B cell (primary cell): ENCODE measurements around the gene PPP1R10. TPM values are rescaled to one million over a fixed set of nuclear protein-coding genes. Genes with fewer than 3 reads are reported as not detected.

Experiments
- ATAC-seq: fragments of 200-7000 bp; cut with Tn5 transposase; one replicate; pipeline ENCODE4 v1.10.0; 2021; ENCODE audit warnings: low read depth, mild to moderate bottlenecking, moderate number of reproducible peaks, moderate library complexity
- CTCF ChIA-PET: fragments of 350-600 bp; sonication (Branson Sonifier 250); formaldehyde crosslinking; loops from one replicate; lab custom pipeline; 2021; ENCODE audit warnings: antibody characterized with exemption, inconsistent platforms; lab: Charles Lee
- POLR2A ChIA-PET: fragments of 350-600 bp; sonication (Branson Sonifier 250); formaldehyde crosslinking; loops from one replicate; lab custom pipeline; 2021; ENCODE audit warnings: antibody characterized with exemption; lab: Charles Lee
- DNase-seq: peaks from one replicate; pipeline ENCODE4 v3.0.0; 2013
- H2AFZ ChIP-seq: 2 replicates; pipeline ENCODE4 v1.6.1; 2012; ENCODE audit warnings: mild to moderate bottlenecking, low read depth, low read length; ENCODE audit not compliant: insufficient read depth, poor library complexity, severe bottlenecking
- H3K27ac ChIP-seq, 2 donors: 1 replicate in 1 of 2; 2 replicates in 1 of 2; pipeline ENCODE4 v1.5.1; 2012 to 2013; ENCODE audit warnings: low read length in 2 of 2, mild to moderate bottlenecking in 2 of 2, moderate library complexity in 1 of 2
- H3K27me3 ChIP-seq, 4 experiments: fragments of 200-600 bp in 1 of 4; sonication (generic) in 1 of 4; replicated peaks in 1 of 4; 1 replicate in 2 of 4; 2 replicates in 2 of 4; pipeline versions ENCODE4 v1.6.1 to v1.7.0; 2013 to 2016; ENCODE audit warnings: low read length in 3 of 4, mild to moderate bottlenecking in 2 of 4, mixed read lengths in 1 of 4, moderate library complexity in 1 of 4; ENCODE audit not compliant: insufficient read depth in 4 of 4, control insufficient read depth in 3 of 4; ENCODE audit errors: control extremely low read depth in 1 of 4
- H3K36me3 ChIP-seq, 2 experiments: replicated peaks in 1 of 2; 1 replicate in 1 of 2; 2 replicates in 1 of 2; pipeline versions ENCODE4 v1.6.1 to v1.7.1; 2013; ENCODE audit warnings: low read length in 1 of 2; ENCODE audit not compliant: insufficient read depth in 2 of 2, control insufficient read depth in 1 of 2; ENCODE audit errors: control extremely low read depth in 1 of 2, extremely low read depth in 1 of 2
- H3K4me1 ChIP-seq, 2 donors: fragments of 200-600 bp in 1 of 2; sonication (generic) in 1 of 2; 1 replicate in 1 of 2; 2 replicates in 1 of 2; pipeline versions ENCODE4 v1.5.1 to v1.6.1; 2013 to 2017; ENCODE audit warnings: low read length in 2 of 2; ENCODE audit not compliant: control insufficient read depth in 2 of 2, insufficient read depth in 2 of 2
- H3K4me2 ChIP-seq: replicated peaks from 2 replicates; pipeline ENCODE3; 2012; ENCODE audit warnings: mild to moderate bottlenecking, low read depth, low read length; ENCODE audit not compliant: poor library complexity, severe bottlenecking
- H3K4me3 ChIP-seq, 5 experiments: fragments of 200-600 bp in 1 of 5; sonication (generic) in 1 of 5; 1 replicate in 3 of 5; 2 replicates in 2 of 5; pipeline versions ENCODE4 v1.5.1 to v1.7.0; 2011 to 2016; ENCODE audit warnings: low read length in 4 of 5, mild to moderate bottlenecking in 4 of 5, low read depth in 2 of 5, control low read depth in 1 of 5, moderate library complexity in 1 of 5; ENCODE audit not compliant: insufficient read depth in 1 of 5; ENCODE audit errors: control extremely low read depth in 1 of 5, extremely low read depth in 1 of 5
- H3K79me2 ChIP-seq: fragments of 200-600 bp; sonication (generic); one replicate; pipeline ENCODE4 v1.6.0; 2016; ENCODE audit warnings: low read length; ENCODE audit not compliant: control insufficient read depth, insufficient read depth
- H3K9ac ChIP-seq: fragments of 200-600 bp; sonication (generic); 2 replicates; pipeline ENCODE4 v1.6.1; 2017; ENCODE audit warnings: mild to moderate bottlenecking, low read length, moderate library complexity
- H3K9me3 ChIP-seq, 3 donors: one replicate each; pipeline versions ENCODE4 v1.6.1 to v1.7.1; 2013; ENCODE audit warnings: low read length in 2 of 3; ENCODE audit not compliant: control insufficient read depth in 2 of 3, insufficient read depth in 1 of 3; ENCODE audit errors: control extremely low read depth in 1 of 3
- H4K20me1 ChIP-seq: 2 replicates; pipeline ENCODE4 v1.6.0; 2012; ENCODE audit warnings: mild to moderate bottlenecking, low read length; ENCODE audit not compliant: insufficient read depth, control insufficient read depth, poor library complexity, severe bottlenecking
- H3K27ac Mint-ChIP-seq: one replicate; pipeline ENCODE4 v1.8.0; 2021; ENCODE audit warnings: mixed read lengths
- H3K27me3 Mint-ChIP-seq: one replicate; pipeline ENCODE4 v1.8.0; 2021; ENCODE audit warnings: mixed read lengths
- H3K4me1 Mint-ChIP-seq: one replicate; pipeline ENCODE4 v1.8.0; 2021; ENCODE audit warnings: mixed read lengths
- H3K4me3 Mint-ChIP-seq: one replicate; pipeline ENCODE4 v1.8.0; 2021; ENCODE audit warnings: mixed read lengths
- H3K9me3 Mint-ChIP-seq: one replicate; pipeline ENCODE4 v1.8.0; 2022; ENCODE audit warnings: mixed read lengths; ENCODE audit not compliant: insufficient read depth
- CTCF ChIP-seq: fragments of 200-600 bp; IDR thresholded peaks from one replicate; pipeline ENCODE4 v1.8.0; 2022; ENCODE audit warnings: antibody characterized with exemption, mild to moderate bottlenecking
- EZH2 ChIP-seq: IDR thresholded peaks from 2 replicates; pipeline ENCODE4 v1.6.1; 2012; ENCODE audit warnings: borderline replicate concordance, low read depth, mild to moderate bottlenecking, moderate library complexity, low read length; ENCODE audit not compliant: insufficient read depth, poor library complexity, severe bottlenecking
- WGBS: methylation state at CpG from one replicate; pipeline ENCODE4 v1.1.5; 2013; ENCODE audit warnings: missing lambda C conversion rate; ENCODE audit not compliant: insufficient coverage; 5-methylcytosine and 5-hydroxymethylcytosine counted together
- intact Hi-C: fragments of 100-400 bp; cut with micrococcal nuclease; formaldehyde crosslinking; loops from one replicate; pipeline ENCODE4 v1.10.0; 2022
- polyA plus RNA-seq: library from polyadenylated mRNA; depleted of rRNA; stranded (reverse); fragments of >200 nt; gene quantifications from 2 replicates; pipeline ENCODE4 v1.2.3, GENCODE V29; 2012
- total RNA-seq, 2 donors: library from RNA; stranded (reverse); fragments of 120-200 nt in 1 of 2; gene quantifications; 1 replicate in 1 of 2; 2 replicates in 1 of 2; pipeline versions ENCODE4 v1.2.3 to v1.2.4, GENCODE V29; 2013 to 2022

PPP1R10 gene
- total and polyA plus RNA-seq, 2 donors (not counting 1 experiment from before 2014, with no cell fraction given): 40.7 to 177 TPM

- H3K9ac ChIP-seq: no peak overlapping the region
- no peak overlapping the region for H3K27ac ChIP-seq
- H3K4me2 ChIP-seq: no peak overlapping the region
- intact Hi-C loops: no loop called here
- no peak for DNase-seq
- H3K36me3 ChIP-seq: peaks cover 3 to 15% of the 10 kb centered on the region in 2 experiments
- peaks cover 18% of the 10 kb centered on the region for H3K79me2 ChIP-seq
- peaks cover 13% of the 10 kb centered on the region for H4K20me1 ChIP-seq
- WGBS: no CpG with 5 or more reads among the region's 2 CpGs
- H3K27me3 ChIP-seq: no peaks in the 10 kb centered on the region
- peaks cover 12 to 16% of the 10 kb centered on the region in 2 donors for H3K4me1 ChIP-seq
- no peak overlapping the region for H3K4me3 Mint-ChIP-seq
- CTCF ChIA-PET: interaction anchor here (1.8 kb wide), 1 partner anchor 79 kb away, joined by 5 read pairs; no protein-coding TSS in a partner anchor
- no peak for TF ChIP-seq CTCF
- no peak for TF ChIP-seq EZH2
- POLR2A ChIA-PET: no interaction called here
- H3K9me3 ChIP-seq: no peaks in the 10 kb centered on the region
- no peak for ATAC-seq
- H2AFZ ChIP-seq: no peak overlapping the region
- H3K4me1 Mint-ChIP-seq: peaks cover 22% of the 10 kb centered on the region
- H3K4me3 ChIP-seq: no peak overlapping the region
- no peaks in the 10 kb centered on the region for H3K27me3 Mint-ChIP-seq
- H3K27ac Mint-ChIP-seq: no peak overlapping the region
- no peaks in the 10 kb centered on the region for H3K9me3 Mint-ChIP-seq
These were observed 26.6 kb upstream of the PPP1R10 start for GRCh38 chr6:30643656-30644055.

GRCh38 chr6:30641048-30641447 lies 24.0 kb upstream of the PPP1R10 start:
- ATAC-seq: no peak
- Histone ChIP-seq H4K20me1 (peaks cover 5% of the 10 kb centered on the region), H3K9ac (no peak overlapping the region), H3K79me2 (peaks cover 3% of the 10 kb centered on the region), H3K27me3 (no peaks in the 10 kb centered on the region), H3K4me1 (peaks cover 0 to 1% of the 10 kb centered on the region in 2 donors), H2AFZ (no peak overlapping the region), H3K4me3 (no peak overlapping the region), H3K9me3 (no peaks in the 10 kb centered on the region), H3K36me3 (peaks cover 3 to 15% of the 10 kb centered on the region in 2 experiments), H3K4me2 (no peak overlapping the region), H3K27ac (no peak overlapping the region)
- ChIA-PET CTCF (interaction anchor here (0.7 to 1.8 kb wide), 3 partner anchors 96 to 402 kb away, joined by 3 to 8 read pairs (median 3); no protein-coding TSS in a partner anchor), POLR2A (interaction anchor here (0.7 kb wide), 1 partner anchor 28 kb away, joined by 3 read pairs; no protein-coding TSS in a partner anchor)
- no peak overlapping the region for H3K27ac Mint-ChIP-seq
- no peaks in the 10 kb centered on the region for H3K9me3 Mint-ChIP-seq
- TF ChIP-seq CTCF (no peak), EZH2 (no peak)
- WGBS: no CpG with 5 or more reads among the region's 1 CpG
- intact Hi-C loops: no loop called here
- DNase-seq: no peak
- H3K4me3 Mint-ChIP-seq: no peak overlapping the region
- peaks cover 7% of the 10 kb centered on the region for H3K4me1 Mint-ChIP-seq
- no peaks in the 10 kb centered on the region for H3K27me3 Mint-ChIP-seq
